ENCODE data around the gene MAGI1. TPM values are rescaled to one million over a fixed set of nuclear protein-coding genes. Genes with fewer than 3 reads are reported as not detected.

Gene MAGI1
- total RNA-seq, 2 experiments from 2014 or later = 0.29 to 4.3 TPM

GRCh38 chr3:65564483-65564882 is 474.2 kb downstream of the MAGI1 start:
- ATAC-seq (no peak), DNase-seq (no peak)
- no peaks in the 10 kb centered on the region for H3K27me3 Mint-ChIP-seq
- H3K36me3 Mint-ChIP-seq = no peaks in the 10 kb centered on the region
- CTCF ChIA-PET = no interaction called here
- H3K27ac Mint-ChIP-seq = no peak overlapping the region
- H3K9me3 Mint-ChIP-seq (ENCODE audit: low read depth) = peaks cover 2% of the 10 kb centered on the region
- no peak overlapping the region for H3K4me3 Mint-ChIP-seq
- no peaks in the 10 kb centered on the region for H3K4me1 Mint-ChIP-seq

- H3K27ac Mint-ChIP-seq = no peak overlapping the region
- CTCF ChIA-PET = no interaction called here
- ATAC-seq = no peak
These were observed 474.9 kb downstream of the MAGI1 start for GRCh38 chr3:65563861-65564260.

GRCh38 chr3:65562447-65562846 is 476.3 kb downstream of the MAGI1 start:
- Mint-ChIP-seq H3K4me3 (no peak overlapping the region), H3K36me3 (no peaks in the 10 kb centered on the region), H3K9me3 (ENCODE audit: low read depth) (no peaks in the 10 kb centered on the region), H3K27ac (no peak overlapping the region), H3K27me3 (no peaks in the 10 kb centered on the region), H3K4me1 (no peaks in the 10 kb centered on the region)
- DNase-seq = no peak
- no peak for ATAC-seq
- CTCF ChIA-PET = no interaction called here

More at GRCh38 chr3:65563861-65564260, 474.9 kb downstream of the MAGI1 start:
- H3K36me3 Mint-ChIP-seq = no peaks in the 10 kb centered on the region
- no peaks in the 10 kb centered on the region for H3K27me3 Mint-ChIP-seq
- no peaks in the 10 kb centered on the region for H3K4me1 Mint-ChIP-seq
- H3K9me3 Mint-ChIP-seq (ENCODE audit: low read depth) = no peaks in the 10 kb centered on the region
- H3K4me3 Mint-ChIP-seq = no peak overlapping the region
- no peak for DNase-seq

- no peak for ATAC-seq
- CTCF ChIA-PET = interaction anchor here (1.0 to 1.2 kb wide), 2 partner anchors 11 to 170 kb away, joined by 3 read pairs; no protein-coding TSS in a partner anchor
- Mint-ChIP-seq H3K27me3 (no peaks in the 10 kb centered on the region), H3K36me3 (no peaks in the 10 kb centered on the region), H3K9me3 (ENCODE audit: low read depth) (no peaks in the 10 kb centered on the region), H3K4me1 (no peaks in the 10 kb centered on the region), H3K4me3 (no peak overlapping the region), H3K27ac (no peak overlapping the region)
- DNase-seq = no peak
These were observed 477.1 kb downstream of the MAGI1 start for GRCh38 chr3:65561617-65562016.

GRCh38 chr3:65560901-65561300 is 477.8 kb downstream of the MAGI1 start:
- Mint-ChIP-seq H3K4me3 (no peak overlapping the region), H3K36me3 (no peaks in the 10 kb centered on the region), H3K27me3 (no peaks in the 10 kb centered on the region), H3K9me3 (ENCODE audit: low read depth) (no peaks in the 10 kb centered on the region), H3K4me1 (no peaks in the 10 kb centered on the region), H3K27ac (no peak overlapping the region)
- DNase-seq (no peak), ATAC-seq (no peak)
- CTCF ChIA-PET = interaction anchor here (1.0 to 1.2 kb wide), 2 partner anchors 10 to 171 kb away, joined by 3 read pairs; no protein-coding TSS in a partner anchor

GRCh38 chr3:65560133-65560532 is 478.6 kb downstream of the MAGI1 start:
- Mint-ChIP-seq H3K4me1 (no peaks in the 10 kb centered on the region), H3K27me3 (no peaks in the 10 kb centered on the region), H3K36me3 (no peaks in the 10 kb centered on the region), H3K27ac (no peak overlapping the region), H3K4me3 (no peak overlapping the region), H3K9me3 (ENCODE audit: low read depth) (no peaks in the 10 kb centered on the region)
- CTCF ChIA-PET = no interaction called here
- DNase-seq (no peak), ATAC-seq (no peak)

- H3K36me3 Mint-ChIP-seq = no peaks in the 10 kb centered on the region
- H3K9me3 Mint-ChIP-seq (ENCODE audit: low read depth) = no peaks in the 10 kb centered on the region
- ATAC-seq (no peak), DNase-seq (no peak)
- no peak overlapping the region for H3K4me3 Mint-ChIP-seq
- no peak overlapping the region for H3K27ac Mint-ChIP-seq
- no peaks in the 10 kb centered on the region for H3K27me3 Mint-ChIP-seq
- H3K4me1 Mint-ChIP-seq = no peaks in the 10 kb centered on the region
- CTCF ChIA-PET = no interaction called here
These were observed 479.1 kb downstream of the MAGI1 start for GRCh38 chr3:65559643-65560042.

GRCh38 chr3:65558826-65559225 is 479.9 kb downstream of the MAGI1 start:
- CTCF ChIA-PET = no interaction called here
- no peaks in the 10 kb centered on the region for H3K36me3 Mint-ChIP-seq
- no peaks in the 10 kb centered on the region for H3K9me3 Mint-ChIP-seq (ENCODE audit: low read depth)
- no peaks in the 10 kb centered on the region for H3K27me3 Mint-ChIP-seq
- no peak for ATAC-seq
- H3K4me1 Mint-ChIP-seq = no peaks in the 10 kb centered on the region
- H3K27ac Mint-ChIP-seq = no peak overlapping the region
- DNase-seq = no peak
- no peak overlapping the region for H3K4me3 Mint-ChIP-seq

- Mint-ChIP-seq H3K4me1 (no peaks in the 10 kb centered on the region), H3K27me3 (no peaks in the 10 kb centered on the region), H3K27ac (no peak overlapping the region), H3K36me3 (no peaks in the 10 kb centered on the region), H3K4me3 (no peak overlapping the region), H3K9me3 (ENCODE audit: low read depth) (no peaks in the 10 kb centered on the region)
- CTCF ChIA-PET = no interaction called here
- DNase-seq = no peak
- no peak for ATAC-seq
These were observed 480.7 kb downstream of the MAGI1 start for GRCh38 chr3:65557899-65558564.

GRCh38 chr3:65556934-65557577 is 481.7 kb downstream of the MAGI1 start:
- DNase-seq = no peak
- H3K36me3 Mint-ChIP-seq = no peaks in the 10 kb centered on the region
- H3K27ac Mint-ChIP-seq = no peak overlapping the region
- H3K27me3 Mint-ChIP-seq = no peaks in the 10 kb centered on the region
- H3K4me3 Mint-ChIP-seq = no peak overlapping the region
- H3K9me3 Mint-ChIP-seq (ENCODE audit: low read depth) = no peaks in the 10 kb centered on the region
- CTCF ChIA-PET = no interaction called here
- no peaks in the 10 kb centered on the region for H3K4me1 Mint-ChIP-seq
- no peak for ATAC-seq

GRCh38 chr3:65552434-65552833 is 486.3 kb downstream of the MAGI1 start:
- no peaks in the 10 kb centered on the region for H3K4me1 Mint-ChIP-seq
- CTCF ChIA-PET = no interaction called here

GRCh38 chr3:65551945-65552344 is 486.8 kb downstream of the MAGI1 start:
- CTCF ChIA-PET = no interaction called here
- no peak overlapping the region for H3K4me3 Mint-ChIP-seq
- H3K4me1 Mint-ChIP-seq = no peaks in the 10 kb centered on the region
- no peaks in the 10 kb centered on the region for H3K9me3 Mint-ChIP-seq (ENCODE audit: low read depth)
- H3K36me3 Mint-ChIP-seq = no peaks in the 10 kb centered on the region
- H3K27me3 Mint-ChIP-seq = peaks cover 5% of the 10 kb centered on the region
- DNase-seq = no peak
- ATAC-seq = no peak
- no peak overlapping the region for H3K27ac Mint-ChIP-seq

More at GRCh38 chr3:65552434-65552833, 486.3 kb downstream of the MAGI1 start:
- DNase-seq = no peak
- peaks cover 5% of the 10 kb centered on the region for H3K27me3 Mint-ChIP-seq
- H3K9me3 Mint-ChIP-seq (ENCODE audit: low read depth) = no peaks in the 10 kb centered on the region
- H3K4me3 Mint-ChIP-seq = no peak overlapping the region
- no peak for ATAC-seq
- no peaks in the 10 kb centered on the region for H3K36me3 Mint-ChIP-seq
- no peak overlapping the region for H3K27ac Mint-ChIP-seq

GRCh38 chr3:65550137-65550536 is 488.6 kb downstream of the MAGI1 start:
- H3K27ac Mint-ChIP-seq = no peak overlapping the region
- no peaks in the 10 kb centered on the region for H3K9me3 Mint-ChIP-seq (ENCODE audit: low read depth)
- H3K4me3 Mint-ChIP-seq = no peak overlapping the region
- no peaks in the 10 kb centered on the region for H3K36me3 Mint-ChIP-seq
- DNase-seq (no peak), ATAC-seq (no peak)
- peaks cover 5% of the 10 kb centered on the region for H3K27me3 Mint-ChIP-seq
- CTCF ChIA-PET = interaction anchor here (1.1 kb wide), 1 partner anchor 11 kb away, joined by 3 read pairs; no protein-coding TSS in a partner anchor
- no peaks in the 10 kb centered on the region for H3K4me1 Mint-ChIP-seq

GRCh38 chr3:65549626-65549959 is 489.1 kb downstream of the MAGI1 start:
- H3K36me3 Mint-ChIP-seq = no peaks in the 10 kb centered on the region

More at GRCh38 chr3:65549626-65549959, 489.1 kb downstream of the MAGI1 start:
- CTCF ChIA-PET = no interaction called here
- no peaks in the 10 kb centered on the region for H3K9me3 Mint-ChIP-seq (ENCODE audit: low read depth)
- peaks cover 5% of the 10 kb centered on the region for H3K27me3 Mint-ChIP-seq
- DNase-seq = no peak
- no peak for ATAC-seq
- no peak overlapping the region for H3K27ac Mint-ChIP-seq
- no peaks in the 10 kb centered on the region for H3K4me1 Mint-ChIP-seq
- H3K4me3 Mint-ChIP-seq = no peak overlapping the region
